Measurements from ENCODE around the gene ELF4. TPM values are rescaled to one million over a fixed set of nuclear protein-coding genes. Genes with fewer than 3 reads are reported as not detected.

Gene ELF4
- total RNA-seq, 4 donors from 2014 or later = 4.5 to 9.5 (median 7.5) TPM

DNA sequence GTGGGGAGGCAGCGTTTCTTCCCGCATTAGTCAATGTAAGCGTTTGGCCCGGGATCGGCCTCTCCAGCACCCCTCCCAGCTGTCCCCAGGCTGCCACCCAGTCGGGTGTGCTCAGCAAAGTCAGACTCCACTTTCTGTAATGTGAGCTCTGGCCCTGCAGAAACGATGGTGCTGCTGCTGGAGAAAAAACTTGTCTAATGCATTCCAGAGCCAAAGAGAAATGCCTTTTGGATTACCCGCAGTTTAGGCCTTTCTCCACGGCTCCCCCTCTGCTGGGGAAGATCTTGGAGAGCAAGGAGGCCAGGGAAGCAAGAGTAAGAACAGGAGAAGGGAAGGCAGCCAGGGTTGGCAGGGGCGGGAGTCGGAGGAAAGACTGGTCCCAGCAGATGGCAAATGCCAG is 55.2 kb downstream of the ELF4 start:
- TF ChIP-seq POLR2A (IDR thresholded peaks at IDR 0.05) = no peak
- TF ChIP-seq CTCF (IDR thresholded peaks at IDR 0.05) = no peak
- peak; percentile 15 for TF ChIP-seq POLR2AphosphoS5 (IDR thresholded peaks at IDR 0.05)
- 62% methylated on average over 4 of the region's 11 CpGs; no CpG with 5 or more reads in 1 of the 2 donors for WGBS, 2 donors (ENCODE audit: low coverage in 1 of 2)
- H3K27me3 ChIP-seq = no peaks in the 10 kb centered on the region
- H3K4me1 ChIP-seq = peaks cover 0 to 32% (median 6%) of the 10 kb centered on the region in 3 donors
- peaks cover 0 to 43% of the 10 kb centered on the region in 2 donors for H3K36me3 ChIP-seq
- peak; percentile 68 for ATAC-seq
- no peak overlapping the region for H3K4me3 ChIP-seq
- no peaks in the 10 kb centered on the region for H3K9me3 ChIP-seq
- H3K27ac ChIP-seq = peak overlapping the region in 3 of 4 donors; percentile 60 to 66 (median 61)

GRCh38 chrX:130053236-130053635 is 57.1 kb downstream of the ELF4 start:
- H3K27ac ChIP-seq = no peak overlapping the region
- peaks cover 0 to 26% (median 2%) of the 10 kb centered on the region in 3 donors for H3K4me1 ChIP-seq
- H3K27me3 ChIP-seq = no peaks in the 10 kb centered on the region
- H3K4me3 ChIP-seq = no peak overlapping the region
- TF ChIP-seq EP300 (IDR thresholded peaks at IDR 0.05) (no peak), POLR2A (IDR thresholded peaks at IDR 0.05) (no peak), POLR2AphosphoS5 (IDR thresholded peaks at IDR 0.05) (no peak), CTCF (IDR thresholded peaks at IDR 0.05) (no peak)
- ATAC-seq = no peak
- H3K36me3 ChIP-seq = peaks cover 0 to 61% of the 10 kb centered on the region in 2 donors
- 44 to 48% methylated on average over 1 to 3 of the region's 10 CpGs for WGBS, 2 donors (ENCODE audit: low coverage in 1 of 2)
- no peaks in the 10 kb centered on the region for H3K9me3 ChIP-seq

- ATAC-seq = no peak
Measured at GRCh38 chrX:130051176-130051845, 59.0 kb downstream of the ELF4 start.

GRCh38 chrX:130049821-130050220 is 60.5 kb downstream of the ELF4 start:
- ATAC-seq = peak; percentile 61
- no peak for TF ChIP-seq EP300 (IDR thresholded peaks at IDR 0.05)
- no peak for TF ChIP-seq POLR2A (IDR thresholded peaks at IDR 0.05)
- peak; percentile 17 for TF ChIP-seq POLR2AphosphoS5 (IDR thresholded peaks at IDR 0.05)
- TF ChIP-seq CTCF (IDR thresholded peaks at IDR 0.05) = no peak
- Histone ChIP-seq H3K9me3 (no peaks in the 10 kb centered on the region), H3K4me1 (peaks cover 0 to 14% (median 0%) of the 10 kb centered on the region in 3 donors), H3K36me3 (peaks cover 0 to 88% of the 10 kb centered on the region in 2 donors), H3K27me3 (no peaks in the 10 kb centered on the region), H3K27ac (no peak overlapping the region), H3K4me3 (no peak overlapping the region)
- 95% methylated on average over 4 of the region's 8 CpGs; no CpG with 5 or more reads in 1 of the 2 donors for WGBS, 2 donors (ENCODE audit: low coverage in 1 of 2)

More at GRCh38 chrX:130051176-130051845, 59.0 kb downstream of the ELF4 start:
- Histone ChIP-seq H3K4me1 (peaks cover 0 to 26% (median 2%) of the 10 kb centered on the region in 3 donors), H3K27ac (no peak overlapping the region), H3K9me3 (no peaks in the 10 kb centered on the region), H3K27me3 (no peaks in the 10 kb centered on the region), H3K4me3 (no peak overlapping the region), H3K36me3 (peaks cover 0 to 80% of the 10 kb centered on the region in 2 donors)
- TF ChIP-seq POLR2AphosphoS5 (IDR thresholded peaks at IDR 0.05) (no peak), EP300 (IDR thresholded peaks at IDR 0.05) (no peak), CTCF (IDR thresholded peaks at IDR 0.05) (no peak), POLR2A (IDR thresholded peaks at IDR 0.05) (no peak)
- WGBS, 2 donors (ENCODE audit: low coverage in 1 of 2) = 93% methylated on average over 3 of the region's 12 CpGs; no CpG with 5 or more reads in 1 of the 2 donors

Measured in gastroesophageal sphincter (tissue), 4 donors.